Measurements from ENCODE around the gene ARHGEF12. TPM values are rescaled to one million over a fixed set of nuclear protein-coding genes. Genes with fewer than 3 reads are reported as not detected.

ARHGEF12 gene
- total and polyA plus RNA-seq, 10 of the 15 experiments (the other 5 are each of a cell fraction or from before 2014, with no cell fraction given), result 2.7 to 40.8 (median 20.9) TPM

- ATAC-seq (no peak), FAIRE-seq (no peak), DNase-seq (ENCODE audit: low read depth, low spot score) (no peak)
- CTCF ChIA-PET, result interaction anchor here (1.1 to 1.7 kb wide), 4 partner anchors 18 to 57 kb away, joined by 5 to 7 read pairs (median 6); no protein-coding TSS in a partner anchor
- in situ Hi-C loops (cut with MboI) (no loop called here), intact Hi-C loops (cut with micrococcal nuclease; ENCODE audit: unreplicated experiment) (no loop called here)
- no peak overlapping the region for H3K4me2 ChIP-seq (ENCODE audit: control insufficient read depth, insufficient read depth)
- H3K9ac ChIP-seq (ENCODE audit: control insufficient read depth, insufficient read depth, low read length), result no peak overlapping the region
- no peak for TF ChIP-seq E2F4 (IDR thresholded peaks at IDR 0.05; ENCODE audit: low read depth, low read length)
- no peak for TF ChIP-seq FOS (IDR thresholded peaks at IDR 0.05; ENCODE audit: borderline replicate concordance, extremely low read depth, insufficient read length)
- no peak for TF ChIP-seq HDGF (IDR thresholded peaks at IDR 0.05)
- TF ChIP-seq ASH2L (IDR thresholded peaks at IDR 0.05; ENCODE audit: borderline replicate concordance, low read depth), result no peak
- no peak for TF ChIP-seq MEF2A (IDR thresholded peaks at IDR 0.05; ENCODE audit: insufficient read depth, low read depth, low read length)
- TF ChIP-seq ZNF217 (IDR thresholded peaks at IDR 0.05), result no peak
- TF ChIP-seq JUNB (IDR thresholded peaks at IDR 0.05), result no peak
- no peak for TF ChIP-seq RBBP5 (conservative IDR thresholded peaks at IDR 0.05)
- TF ChIP-seq RB1 (IDR thresholded peaks at IDR 0.05; ENCODE audit: borderline replicate concordance), result no peak
- H4K20me1 ChIP-seq (ENCODE audit: control insufficient read depth, insufficient read depth), result no peaks in the 10 kb centered on the region
- no peaks in the 10 kb centered on the region for H3K36me3 ChIP-seq (ENCODE audit: control insufficient read depth in 2 of 2, insufficient read depth in 2 of 2, low read length in 1 of 2)
- no peaks in the 10 kb centered on the region; the same call in 1 of the 2 replicates for H3K4me1 ChIP-seq (ENCODE audit: control insufficient read depth, insufficient read depth, low read length)
- no TSS peak for BruUV-seq (replicated peaks)
- H3K27me3 ChIP-seq (replicated peaks in 1 of 2; ENCODE audit: control insufficient read depth in 2 of 2, insufficient read depth in 2 of 2, low read length in 1 of 2), result no peaks in the 10 kb centered on the region
- POLR2A ChIA-PET, result interaction anchor here (0.9 to 2.3 kb wide), 3 partner anchors 9 to 53 kb away, joined by 3 to 14 read pairs (median 3); no protein-coding TSS in a partner anchor
- RAD21 ChIA-PET (ENCODE audit: unreplicated experiment), result interaction anchor here (1.1 to 2.9 kb wide), 4 partner anchors 9 to 57 kb away, joined by 4 to 36 read pairs (median 8); no protein-coding TSS in a partner anchor
- H3K27ac ChIP-seq (ENCODE audit: control insufficient read depth, insufficient read depth), result no peak overlapping the region
- 95% methylated on average over 1 of the region's 1 CpG for WGBS (ENCODE audit: insufficient coverage, insufficient replicate concordance, low lambda C conversion rate, missing lambda C conversion rate)
- no peaks in the 10 kb centered on the region; the same call in 1 of the 2 replicates for H3K79me2 ChIP-seq (ENCODE audit: control insufficient read depth, insufficient read depth, low read length)
- no peak overlapping the region for H2AFZ ChIP-seq (ENCODE audit: control insufficient read depth, low read depth, low read length)
- SMC1A ChIA-PET (ENCODE audit: uncharacterized antibody, unreplicated experiment), result interaction anchor here (0.7 to 3.6 kb wide), 13 partner anchors 9 to 66 kb away, joined by 3 to 38 read pairs (median 5); no protein-coding TSS in a partner anchor
- no peak overlapping the region for H3K4me3 ChIP-seq
- no peaks in the 10 kb centered on the region; the same call in 2 of the 3 replicates for H3K9me3 ChIP-seq (replicated peaks; ENCODE audit: control insufficient read depth, insufficient read depth, low read length)
These were observed 55.6 kb downstream of the ARHGEF12 start for GRCh38 chr11:120391854-120392253.
